Prostate gland (tissue), 2 donors: ENCODE results near the gene NFKB1.

Source experiments
- CTCF ChIP-seq, 4 experiments: fragments of 200-600 bp in 2 of 4; fragments of 450-650 bp in 2 of 4; sonication (generic) in 2 of 4; IDR thresholded peaks; 1 replicate in 3 of 4; 2 replicates in 1 of 4; pipeline ENCODE4 v1.5.1; 2016 to 2019; ENCODE audit warnings: antibody characterized with exemption in 4 of 4, mild to moderate bottlenecking in 2 of 4, moderate library complexity in 2 of 4
- POLR2A ChIP-seq: fragments of 450-650 bp; IDR thresholded peaks from one replicate; pipeline ENCODE4 v1.6.1; 2016; ENCODE audit warnings: antibody characterized with exemption, mild to moderate bottlenecking

GRCh38 chr4:102608190-102608589 lies 107.0 kb downstream of the NFKB1 start:
- TF ChIP-seq CTCF (IDR thresholded peaks at IDR 0.05) (no peak), POLR2A (no peak)
